OCI-LY1 (cell line): ENCODE data around the gene FAIM2.

Source experiments
- H2AFZ ChIP-seq: fragments of 200-600 bp; sonication (generic), shearing (Covaris generic); 2 replicates; pipeline ENCODE4 v1.6.0; 2014; ENCODE audit warnings: antibody characterized with exemption, mild to moderate bottlenecking, low read length
- H3F3A ChIP-seq: fragments of 200-600 bp; sonication (generic), shearing (Covaris generic); 2 replicates; pipeline ENCODE4 v1.6.0; 2014; ENCODE audit warnings: mild to moderate bottlenecking, antibody characterized with exemption, low read length, moderate library complexity; ENCODE audit not compliant: insufficient read depth
- H3K27ac ChIP-seq: fragments of 200-600 bp; sonication (generic); 2 replicates; pipeline ENCODE4 v1.5.1; 2014; ENCODE audit warnings: low read length, mixed run types, mild to moderate bottlenecking, low read depth; ENCODE audit not compliant: poor library complexity, severe bottlenecking
- H3K27me3 ChIP-seq: fragments of 200-600 bp; sonication (generic); 2 replicates; pipeline ENCODE4 v1.6.0; 2014; ENCODE audit warnings: antibody characterized with exemption, mild to moderate bottlenecking, low read length, moderate library complexity; ENCODE audit not compliant: insufficient read depth
- H3K36me3 ChIP-seq: fragments of 200-600 bp; sonication (generic); 2 replicates; pipeline ENCODE4 v1.6.1; 2014; ENCODE audit warnings: mild to moderate bottlenecking, antibody characterized with exemption, low read length, moderate library complexity, mixed read lengths; ENCODE audit not compliant: insufficient read depth
- H3K4me1 ChIP-seq: fragments of 200-600 bp; sonication (generic); 2 replicates; pipeline ENCODE4 v1.5.1; 2014; ENCODE audit warnings: mild to moderate bottlenecking, low read length, moderate library complexity; ENCODE audit not compliant: insufficient read depth, severe bottlenecking
- H3K4me2 ChIP-seq: fragments of 200-600 bp; sonication (generic), shearing (Covaris generic); 2 replicates; pipeline ENCODE4 v1.6.1; 2014; ENCODE audit warnings: low read length
- H3K4me3 ChIP-seq: fragments of 200-600 bp; sonication (generic); 2 replicates; pipeline ENCODE4 v1.5.1; 2014; ENCODE audit warnings: low read length, low read depth, mild to moderate bottlenecking, mixed read lengths; ENCODE audit not compliant: poor library complexity, severe bottlenecking
- H3K79me2 ChIP-seq: fragments of 200-600 bp; shearing (Covaris generic); 2 replicates; pipeline ENCODE4 v1.6.1; 2016; ENCODE audit warnings: mixed run types, low read length, mixed read lengths; ENCODE audit not compliant: insufficient read depth
- H3K9ac ChIP-seq: fragments of 200-600 bp; sonication (generic), shearing (Covaris generic); 2 replicates; pipeline ENCODE4 v1.6.1; 2014; ENCODE audit warnings: mild to moderate bottlenecking, low read length, mixed read lengths
- H3K9me2 ChIP-seq: fragments of 200-600 bp; sonication (generic), shearing (Covaris generic); 2 replicates; pipeline ENCODE4 v1.6.1; 2014; ENCODE audit warnings: low read depth, mild to moderate bottlenecking, low read length, mixed read lengths
- H3K9me3 ChIP-seq: fragments of 200-600 bp; shearing (Covaris generic); 2 replicates; pipeline ENCODE4 v1.6.1; 2014; ENCODE audit warnings: low read length, mixed read lengths
- H4K20me1 ChIP-seq: fragments of 200-600 bp; sonication (generic), shearing (Covaris generic); 2 replicates; pipeline ENCODE4 v1.6.0; 2016; ENCODE audit warnings: mild to moderate bottlenecking, low read length; ENCODE audit not compliant: insufficient read depth
- EZH2 ChIP-seq: fragments of 200-600 bp; sonication (generic), shearing (Covaris generic); IDR thresholded peaks from 2 replicates; pipeline ENCODE4 v1.8.0; 2017; ENCODE audit warnings: borderline replicate concordance, mixed run types, mild to moderate bottlenecking, antibody characterized with exemption, low read length, moderate library complexity, mixed read lengths
- TF ChIP-seq, protein P1 (sequence below): fragments of 200-600 bp; sonication (generic), shearing (Covaris generic); IDR thresholded peaks from 2 replicates; pipeline ENCODE4 v1.5.1; 2017; ENCODE audit warnings: mild to moderate bottlenecking, antibody characterized with exemption, low read length, moderate library complexity, mixed read lengths

Gene FAIM2

DNA sequence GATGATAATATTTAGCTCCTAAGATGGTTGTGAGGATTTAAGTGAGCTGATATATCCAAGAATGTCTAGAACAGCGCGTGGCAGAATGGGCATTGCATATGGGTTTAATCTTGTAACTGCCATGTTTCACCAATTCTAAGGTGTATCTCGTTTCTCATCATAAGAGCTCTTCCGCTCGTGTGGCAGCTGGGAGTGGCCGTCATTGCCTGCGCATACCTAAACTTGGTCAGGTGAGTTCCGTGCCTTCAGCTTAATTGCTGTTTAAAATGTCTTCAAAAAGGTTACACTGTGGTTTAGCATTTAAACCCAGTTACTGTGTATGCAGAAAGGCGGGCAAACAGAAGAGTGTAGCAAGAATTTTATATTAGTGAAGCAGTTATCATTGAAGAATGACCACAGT lies 42.4 kb upstream of the FAIM2 start:
- no peak overlapping the region for H3K27ac ChIP-seq
- no peak overlapping the region for H3K4me3 ChIP-seq
- no peaks in the 10 kb centered on the region for H3K9me3 ChIP-seq
- no peaks in the 10 kb centered on the region for H3F3A ChIP-seq
- H3K9me2 ChIP-seq, result no peaks in the 10 kb centered on the region
- H3K79me2 ChIP-seq, result no peaks in the 10 kb centered on the region
- peaks cover 20% of the 10 kb centered on the region for H3K4me1 ChIP-seq
- H3K27me3 ChIP-seq, result no peaks in the 10 kb centered on the region; the same call in 1 of the 2 replicates
- no peak for TF ChIP-seq EZH2
- TF ChIP-seq, protein P1, sequence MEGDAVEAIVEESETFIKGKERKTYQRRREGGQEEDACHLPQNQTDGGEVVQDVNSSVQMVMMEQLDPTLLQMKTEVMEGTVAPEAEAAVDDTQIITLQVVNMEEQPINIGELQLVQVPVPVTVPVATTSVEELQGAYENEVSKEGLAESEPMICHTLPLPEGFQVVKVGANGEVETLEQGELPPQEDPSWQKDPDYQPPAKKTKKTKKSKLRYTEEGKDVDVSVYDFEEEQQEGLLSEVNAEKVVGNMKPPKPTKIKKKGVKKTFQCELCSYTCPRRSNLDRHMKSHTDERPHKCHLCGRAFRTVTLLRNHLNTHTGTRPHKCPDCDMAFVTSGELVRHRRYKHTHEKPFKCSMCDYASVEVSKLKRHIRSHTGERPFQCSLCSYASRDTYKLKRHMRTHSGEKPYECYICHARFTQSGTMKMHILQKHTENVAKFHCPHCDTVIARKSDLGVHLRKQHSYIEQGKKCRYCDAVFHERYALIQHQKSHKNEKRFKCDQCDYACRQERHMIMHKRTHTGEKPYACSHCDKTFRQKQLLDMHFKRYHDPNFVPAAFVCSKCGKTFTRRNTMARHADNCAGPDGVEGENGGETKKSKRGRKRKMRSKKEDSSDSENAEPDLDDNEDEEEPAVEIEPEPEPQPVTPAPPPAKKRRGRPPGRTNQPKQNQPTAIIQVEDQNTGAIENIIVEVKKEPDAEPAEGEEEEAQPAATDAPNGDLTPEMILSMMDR, result no peak
- no peaks in the 10 kb centered on the region for H3K36me3 ChIP-seq
- H4K20me1 ChIP-seq, result no peaks in the 10 kb centered on the region
- no peak overlapping the region for H2AFZ ChIP-seq
- H3K9ac ChIP-seq, result no peak overlapping the region
- no peak overlapping the region for H3K4me2 ChIP-seq

DNA sequence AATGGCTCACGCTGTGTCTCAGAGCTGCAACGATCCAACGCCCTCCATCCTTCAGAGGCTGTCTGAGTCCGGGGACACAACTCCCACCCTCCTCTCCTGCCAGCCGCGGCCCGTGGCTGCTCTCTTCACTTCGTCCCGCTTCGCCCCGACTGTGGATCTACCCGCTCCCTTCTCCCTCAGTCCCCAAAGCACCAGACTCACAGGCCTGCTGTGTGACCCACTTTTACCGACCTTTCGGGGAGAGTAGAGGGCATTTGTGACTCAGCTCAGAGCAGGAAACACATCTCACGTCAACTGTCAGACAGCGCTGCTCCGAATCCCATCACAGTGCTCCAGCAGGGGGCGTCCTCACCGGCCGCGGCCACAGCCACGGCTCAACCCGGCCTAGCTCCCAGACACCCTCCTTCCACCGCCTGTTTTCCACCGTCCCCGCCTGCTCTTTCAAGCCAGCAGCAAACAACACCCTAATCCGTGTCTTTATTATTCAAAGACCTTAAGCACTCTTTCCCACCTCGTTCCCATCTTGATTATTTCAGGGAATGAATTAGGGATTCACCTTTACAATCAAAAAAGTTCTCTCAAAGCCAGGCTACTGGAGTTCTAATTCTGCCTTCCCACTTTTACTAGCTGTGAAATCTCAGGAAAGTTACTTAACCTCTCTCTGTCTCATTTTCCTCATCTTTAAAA lies 41.8 kb upstream of the FAIM2 start:
- H4K20me1 ChIP-seq, result no peaks in the 10 kb centered on the region

DNA sequence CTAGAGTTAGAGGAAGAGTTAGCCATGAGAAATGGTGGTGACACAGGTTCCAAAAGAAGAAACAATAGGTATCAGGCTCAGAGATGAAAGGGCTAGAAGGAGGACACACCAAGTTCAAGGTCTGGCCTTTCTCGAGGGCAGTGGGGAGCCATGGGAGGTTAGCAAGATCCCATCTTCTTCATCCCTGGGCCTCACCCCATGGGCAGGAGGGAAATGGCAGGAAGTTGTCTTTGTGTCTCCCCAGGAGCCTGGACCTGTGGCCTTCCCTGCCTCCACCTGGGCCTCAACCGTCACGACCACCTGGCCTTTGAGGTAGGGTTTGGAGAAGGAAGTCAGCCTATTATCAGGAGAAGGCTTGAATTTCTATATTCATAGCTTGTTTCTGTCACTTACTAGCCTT lies 41.0 kb upstream of the FAIM2 start:
- TF ChIP-seq EZH2, result no peak
- TF ChIP-seq, protein P1, result no peak
- Histone ChIP-seq H3F3A (no peaks in the 10 kb centered on the region), H3K4me3 (no peak overlapping the region), H3K79me2 (no peaks in the 10 kb centered on the region), H3K27ac (no peak overlapping the region), H4K20me1 (no peaks in the 10 kb centered on the region), H3K9me2 (no peaks in the 10 kb centered on the region), H3K9ac (no peak overlapping the region), H3K9me3 (no peaks in the 10 kb centered on the region), H3K27me3 (no peaks in the 10 kb centered on the region; the same call in 1 of the 2 replicates), H3K4me2 (no peak overlapping the region), H3K36me3 (no peaks in the 10 kb centered on the region), H2AFZ (no peak overlapping the region), H3K4me1 (peaks cover 20% of the 10 kb centered on the region)

More for the DNA sequence above, 41.8 kb upstream of the FAIM2 start:
- Histone ChIP-seq H3K79me2 (no peaks in the 10 kb centered on the region), H3K9ac (peak overlapping the region; percentile 54; the same call in 1 of the 2 replicates), H3K36me3 (no peaks in the 10 kb centered on the region), H3F3A (no peaks in the 10 kb centered on the region), H3K27me3 (no peaks in the 10 kb centered on the region; the same call in 1 of the 2 replicates), H3K27ac (no peak overlapping the region), H3K9me2 (no peaks in the 10 kb centered on the region), H3K4me3 (peak overlapping the region; percentile 55), H3K9me3 (no peaks in the 10 kb centered on the region), H3K4me1 (peaks cover 20% of the 10 kb centered on the region), H3K4me2 (peak overlapping the region; percentile 78), H2AFZ (no peak overlapping the region)
- TF ChIP-seq, protein P1, result peak; percentile 88
- no peak for TF ChIP-seq EZH2
